IMR-90 (cell line): ENCODE data around the gene PRR23B. TPM values are rescaled to one million over a fixed set of nuclear protein-coding genes. Genes with fewer than 3 reads are reported as not detected.

ENCODE experiments used
- ATAC-seq: fragments of 200-7000 bp; cut with Tn5 transposase; 2 replicates; pipeline ENCODE4 v1.9.1; 2020; ENCODE audit warnings: low read depth, mild to moderate bottlenecking, moderate library complexity
- BruUV-seq: library from RNA; stranded (reverse); fragments of 400-500 nt; replicated peaks from 2 replicates; lab custom pipeline; 2021; lab: Mats Ljungman, UMichigan
- CTCF ChIA-PET: fragments of 300-600 bp; formaldehyde crosslinking; extraction: SDS; loops from one replicate; lab custom pipeline; 2021; ENCODE audit warnings: antibody characterized with exemption; lab: Yijun Ruan, JAX
- POLR2A ChIA-PET: fragments of 300-600 bp; sonication (Branson Sonifier 250); formaldehyde crosslinking; loops from one replicate; lab custom pipeline; 2022; ENCODE audit warnings: antibody characterized with exemption; ENCODE audit not compliant: unreplicated experiment; lab: Charles Lee
- DNase-seq: peaks from one replicate; pipeline ENCODE4 v3.0.0; 2013
- H2AFZ ChIP-seq: replicated peaks from 2 replicates; pipeline ENCODE3; 2013; ENCODE audit warnings: low read length, mild to moderate bottlenecking; ENCODE audit not compliant: poor library complexity
- H2AK5ac ChIP-seq: 2 replicates; pipeline ENCODE4 v1.6.1; 2013; ENCODE audit warnings: low read depth, low read length, inconsistent platforms
- H2AK9ac ChIP-seq: replicated peaks from 2 replicates; pipeline ENCODE3; 2013; ENCODE audit warnings: mild to moderate bottlenecking, low read depth, low read length, moderate library complexity; ENCODE audit not compliant: poor library complexity
- H2BK120ac ChIP-seq: 2 replicates; pipeline ENCODE4 v1.6.1; 2013; ENCODE audit warnings: low read depth, low read length, inconsistent platforms
- H2BK15ac ChIP-seq: 3 replicates; pipeline ENCODE4 v1.6.1; 2013; ENCODE audit warnings: low read depth, low read length, inconsistent platforms
- H2BK20ac ChIP-seq: 2 replicates; pipeline ENCODE4 v1.6.1; 2013; ENCODE audit warnings: low read depth, mild to moderate bottlenecking, inconsistent platforms, low read length, moderate library complexity
- H2BK5ac ChIP-seq: 2 replicates; pipeline ENCODE4 v1.6.1; 2013; ENCODE audit warnings: mild to moderate bottlenecking, low read depth, low read length, inconsistent platforms; ENCODE audit not compliant: poor library complexity, severe bottlenecking
- H3K14ac ChIP-seq: replicated peaks from 2 replicates; pipeline ENCODE4 v1.6.1; 2013; ENCODE audit warnings: low read depth, low read length, inconsistent platforms
- H3K18ac ChIP-seq: 2 replicates; pipeline ENCODE4 v1.6.1; 2013; ENCODE audit warnings: low read depth, low read length, control low read depth
- H3K23ac ChIP-seq: 2 replicates; pipeline ENCODE4 v1.6.1; 2013; ENCODE audit warnings: low read depth, low read length, inconsistent platforms
- H3K27ac ChIP-seq: 2 replicates; pipeline ENCODE4 v1.5.1; 2013; ENCODE audit warnings: mild to moderate bottlenecking, control low read depth, low read length; ENCODE audit not compliant: insufficient read depth
- H3K27me3 ChIP-seq: 2 replicates; pipeline ENCODE4 v1.6.1; 2013; ENCODE audit warnings: low read length; ENCODE audit not compliant: control insufficient read depth, insufficient read depth
- H3K36me3 ChIP-seq: 2 replicates; pipeline ENCODE4 v1.6.1; 2013; ENCODE audit warnings: low read length, mixed read lengths; ENCODE audit not compliant: control insufficient read depth, insufficient read depth
- H3K4ac ChIP-seq: 2 replicates; pipeline ENCODE4 v1.6.1; 2013; ENCODE audit warnings: low read depth, low read length, inconsistent platforms
- H3K4me1 ChIP-seq: 2 replicates; pipeline ENCODE4 v1.6.1; 2013; ENCODE audit warnings: low read length, mixed read lengths; ENCODE audit not compliant: control insufficient read depth, insufficient read depth
- H3K4me2 ChIP-seq: 2 replicates; pipeline ENCODE4 v1.6.1; 2013; ENCODE audit warnings: low read depth, mild to moderate bottlenecking, control low read depth, low read length, moderate library complexity
- H3K4me3 ChIP-seq: 2 replicates; pipeline ENCODE4 v1.5.1; 2013; ENCODE audit warnings: low read depth, mild to moderate bottlenecking, control low read depth, low read length, moderate library complexity; ENCODE audit not compliant: insufficient read depth
- H3K56ac ChIP-seq: 2 replicates; pipeline ENCODE4 v1.6.1; 2013; ENCODE audit warnings: low read length, inconsistent platforms; ENCODE audit not compliant: insufficient read depth; ENCODE audit errors: extremely low read depth
- H3K79me1 ChIP-seq, 2 experiments: 2 replicates each; pipeline ENCODE4 v1.6.1; 2013; ENCODE audit warnings: low read length in 2 of 2, inconsistent platforms in 1 of 2, low read depth in 1 of 2
- H3K9ac ChIP-seq: 2 replicates; pipeline ENCODE4 v1.6.1; 2013; ENCODE audit warnings: low read depth, low read length, control low read depth
- H3K9me1 ChIP-seq: 2 replicates; pipeline ENCODE4 v1.6.1; 2013; ENCODE audit warnings: low read length, inconsistent platforms; ENCODE audit not compliant: insufficient read depth
- H3K9me3 ChIP-seq: 2 replicates; pipeline ENCODE4 v1.6.1; 2013; ENCODE audit warnings: low read length; ENCODE audit not compliant: control insufficient read depth, insufficient read depth
- H4K20me1 ChIP-seq: 2 replicates; pipeline ENCODE4 v1.6.1; 2013; ENCODE audit warnings: low read length, inconsistent platforms; ENCODE audit not compliant: insufficient read depth
- H4K5ac ChIP-seq: 2 replicates; pipeline ENCODE4 v1.6.1; 2013; ENCODE audit warnings: mild to moderate bottlenecking, low read depth, low read length, control low read depth
- H4K8ac ChIP-seq, 2 experiments: 2 replicates each; pipeline ENCODE4 v1.6.1; 2013; ENCODE audit warnings: low read depth in 2 of 2, low read length in 2 of 2, control low read depth in 1 of 2, inconsistent platforms in 1 of 2
- H4K91ac ChIP-seq: 2 replicates; pipeline ENCODE4 v1.6.1; 2013; ENCODE audit warnings: low read depth, low read length, inconsistent platforms; ENCODE audit not compliant: insufficient read depth
- BHLHE40 ChIP-seq: fragments of 150-350 bp; IDR thresholded peaks from 2 replicates; pipeline ENCODE4 v1.6.1; 2016; ENCODE audit warnings: mild to moderate bottlenecking, low read depth, low read length
- CEBPB ChIP-seq: IDR thresholded peaks from 2 replicates; pipeline ENCODE4 v1.6.1; 2012; ENCODE audit warnings: low read depth, low read length, improper control_type of control experiment
- CHD1 ChIP-seq: IDR thresholded peaks from 2 replicates; pipeline ENCODE4 v1.6.1; 2012; ENCODE audit warnings: low read depth, low read length, improper control_type of control experiment
- ELK1 ChIP-seq: fragments of 150-350 bp; IDR thresholded peaks from 2 replicates; pipeline ENCODE4 v1.6.1; 2016; ENCODE audit warnings: low read depth, mild to moderate bottlenecking, low read length, moderate library complexity, borderline replicate concordance
- FOS ChIP-seq: fragments of 150-350 bp; IDR thresholded peaks from 2 replicates; pipeline ENCODE4 v1.6.1; 2016; ENCODE audit warnings: low read depth, low read length
- MAFK ChIP-seq: IDR thresholded peaks from 2 replicates; pipeline ENCODE4 v1.6.1; 2012; ENCODE audit warnings: low read depth, low read length, improper control_type of control experiment
- MAZ ChIP-seq: IDR thresholded peaks from 2 replicates; pipeline ENCODE4 v1.6.1; 2012; ENCODE audit warnings: low read depth, mild to moderate bottlenecking, low read length, improper control_type of control experiment, moderate library complexity, borderline replicate concordance
- MXI1 ChIP-seq: IDR thresholded peaks from 2 replicates; pipeline ENCODE4 v1.6.1; 2012; ENCODE audit warnings: low read depth, mild to moderate bottlenecking, low read length, moderate library complexity, borderline replicate concordance
- NFE2L2 ChIP-seq: fragments of 150-350 bp; IDR thresholded peaks from 2 replicates; pipeline ENCODE4 v1.6.1; 2016; ENCODE audit warnings: low read depth, mild to moderate bottlenecking, low read length
- POLR2A ChIP-seq: IDR thresholded peaks from 2 replicates; pipeline ENCODE4 v1.6.1; 2012; ENCODE audit warnings: mild to moderate bottlenecking, low read depth, low read length
- RAD21 ChIP-seq: IDR thresholded peaks from 2 replicates; pipeline ENCODE4 v1.6.1; 2012; ENCODE audit warnings: low read length, improper control_type of control experiment
- RCOR1 ChIP-seq: IDR thresholded peaks from 2 replicates; pipeline ENCODE4 v1.6.1; 2012; ENCODE audit warnings: mild to moderate bottlenecking, low read length, improper control_type of control experiment; ENCODE audit not compliant: insufficient replicate concordance
- RFX5 ChIP-seq: IDR thresholded peaks from 2 replicates; pipeline ENCODE4 v1.8.0; 2012; ENCODE audit warnings: low read depth, mild to moderate bottlenecking, low read length, moderate library complexity
- SMC3 ChIP-seq: fragments of 150-350 bp; IDR thresholded peaks from 2 replicates; pipeline ENCODE4 v1.6.1; 2016; ENCODE audit warnings: low read depth, mild to moderate bottlenecking, antibody characterized with exemption, low read length, moderate library complexity
- WGBS, 2 experiments: methylation state at CpG; one replicate each; pipeline versions ENCODE4 v1.1.5 to v1.1.7; 2013; ENCODE audit warnings: missing lambda C conversion rate in 2 of 2; ENCODE audit not compliant: insufficient read length in 1 of 2; ENCODE audit errors: extremely low coverage in 2 of 2; 5-methylcytosine and 5-hydroxymethylcytosine counted together
- dilution Hi-C: fragments of 300-500 bp; cut with HindIII; formaldehyde crosslinking; loops from one replicate; pipeline ENCODE4 v1.14.3; 2018; ENCODE audit warnings: low sequenced_read_pairs; ENCODE audit not compliant: unreplicated experiment
- in situ Hi-C: fragments of 300-500 bp; cut with MboI; formaldehyde crosslinking; loops from 3 replicates; pipeline ENCODE4 v1.14.3; 2019; ENCODE audit warnings: low sequenced_read_pairs, inconsistent platforms, mixed read lengths
- intact Hi-C: fragments of 100-400 bp; cut with micrococcal nuclease; formaldehyde crosslinking; loops from 2 replicates; pipeline ENCODE4 v1.10.0; 2022
- polyA plus RNA-seq, 3 experiments: library from polyadenylated mRNA; depleted of rRNA; stranded (reverse); fragments of >200 nt; gene quantifications; 2 replicates each; pipeline ENCODE4 v1.2.3, GENCODE V29; 2012; ENCODE audit warnings: low replicate concordance in 1 of 3
- total RNA-seq: library from RNA; depleted of rRNA; stranded (reverse); fragments of >200 nt; gene quantifications from 2 replicates; pipeline ENCODE4 v1.2.3, GENCODE V29; 2012
- TF ChIP-seq, protein P1 (sequence below): conservative IDR thresholded peaks from 2 replicates; pipeline ENCODE4 v1.5.1; 2012; ENCODE audit warnings: mild to moderate bottlenecking, low read depth, low read length, improper control_type of control experiment
- TF ChIP-seq, protein P2 (sequence below): fragments of 150-350 bp; IDR thresholded peaks from 2 replicates; pipeline ENCODE4 v1.6.1; 2017; ENCODE audit warnings: mild to moderate bottlenecking, antibody characterized with exemption, low read length, low read depth

Gene PRR23B
- total and polyA plus RNA-seq, 2 of the 4 experiments (the other 2 are of a cell fraction), result not detected

DNA sequence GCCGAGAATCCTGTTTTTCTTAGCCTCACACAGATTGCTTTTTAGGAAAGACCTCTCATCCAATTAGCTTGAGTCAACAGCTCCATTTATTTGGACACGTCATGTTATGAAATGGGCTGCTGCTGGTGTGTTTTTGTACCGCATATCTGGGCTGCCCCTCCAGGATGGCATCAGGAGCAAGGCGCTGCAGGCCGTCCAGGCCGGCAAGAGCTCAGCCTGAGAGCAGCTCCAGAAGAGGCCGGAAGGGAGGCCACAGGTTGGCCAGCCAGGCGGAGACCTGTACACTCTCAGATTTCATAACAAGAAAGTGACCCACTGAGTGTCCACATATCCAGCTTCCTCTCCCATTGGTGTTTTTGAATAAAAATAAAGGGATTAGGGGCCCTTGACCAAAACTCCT is 45.4 kb downstream of the PRR23B start:
- Histone ChIP-seq H3K23ac (no peak overlapping the region), H3K9ac (no peak overlapping the region), H3K79me1 (no peaks in the 10 kb centered on the region), H2BK120ac (no peak overlapping the region), H3K4me2 (no peak overlapping the region), H3K14ac (no peak overlapping the region), H4K5ac (no peak overlapping the region), H3K4ac (no peak overlapping the region), H3K36me3 (no peaks in the 10 kb centered on the region), H2BK15ac (no peak overlapping the region), H2BK5ac (no peak overlapping the region), H3K27ac (no peak overlapping the region), H4K8ac (no peak overlapping the region), H3K9me3 (no peaks in the 10 kb centered on the region), H3K18ac (no peak overlapping the region), H2AK9ac (no peak overlapping the region), H4K91ac (no peak overlapping the region), H3K4me1 (no peaks in the 10 kb centered on the region), H3K9me1 (no peaks in the 10 kb centered on the region), H3K4me3 (no peak overlapping the region), H4K20me1 (no peaks in the 10 kb centered on the region), H3K56ac (no peak overlapping the region), H3K27me3 (peaks cover 1% of the 10 kb centered on the region), H2AFZ (no peak overlapping the region), H2BK20ac (no peak overlapping the region), H2AK5ac (no peak overlapping the region)
- WGBS, 2 experiments, result no CpG with 5 or more reads among the region's 8 CpGs
- CTCF ChIA-PET, result no interaction called here
- DNase-seq, result no peak
- BruUV-seq, result no TSS peak
- in situ Hi-C loops, result no loop called here
- intact Hi-C loops, result no loop called here
- dilution Hi-C loops, result no loop called here
- TF ChIP-seq CHD1 (no peak), ELK1 (no peak), MAZ (no peak), BHLHE40 (no peak), RCOR1 (no peak), POLR2A (no peak), SMC3 (no peak), CEBPB (no peak), FOS (no peak), MAFK (no peak), MXI1 (no peak), RAD21 (no peak), RFX5 (no peak), NFE2L2 (no peak)
- TF ChIP-seq, protein P1, sequence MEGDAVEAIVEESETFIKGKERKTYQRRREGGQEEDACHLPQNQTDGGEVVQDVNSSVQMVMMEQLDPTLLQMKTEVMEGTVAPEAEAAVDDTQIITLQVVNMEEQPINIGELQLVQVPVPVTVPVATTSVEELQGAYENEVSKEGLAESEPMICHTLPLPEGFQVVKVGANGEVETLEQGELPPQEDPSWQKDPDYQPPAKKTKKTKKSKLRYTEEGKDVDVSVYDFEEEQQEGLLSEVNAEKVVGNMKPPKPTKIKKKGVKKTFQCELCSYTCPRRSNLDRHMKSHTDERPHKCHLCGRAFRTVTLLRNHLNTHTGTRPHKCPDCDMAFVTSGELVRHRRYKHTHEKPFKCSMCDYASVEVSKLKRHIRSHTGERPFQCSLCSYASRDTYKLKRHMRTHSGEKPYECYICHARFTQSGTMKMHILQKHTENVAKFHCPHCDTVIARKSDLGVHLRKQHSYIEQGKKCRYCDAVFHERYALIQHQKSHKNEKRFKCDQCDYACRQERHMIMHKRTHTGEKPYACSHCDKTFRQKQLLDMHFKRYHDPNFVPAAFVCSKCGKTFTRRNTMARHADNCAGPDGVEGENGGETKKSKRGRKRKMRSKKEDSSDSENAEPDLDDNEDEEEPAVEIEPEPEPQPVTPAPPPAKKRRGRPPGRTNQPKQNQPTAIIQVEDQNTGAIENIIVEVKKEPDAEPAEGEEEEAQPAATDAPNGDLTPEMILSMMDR, result no peak
- TF ChIP-seq, protein P2, sequence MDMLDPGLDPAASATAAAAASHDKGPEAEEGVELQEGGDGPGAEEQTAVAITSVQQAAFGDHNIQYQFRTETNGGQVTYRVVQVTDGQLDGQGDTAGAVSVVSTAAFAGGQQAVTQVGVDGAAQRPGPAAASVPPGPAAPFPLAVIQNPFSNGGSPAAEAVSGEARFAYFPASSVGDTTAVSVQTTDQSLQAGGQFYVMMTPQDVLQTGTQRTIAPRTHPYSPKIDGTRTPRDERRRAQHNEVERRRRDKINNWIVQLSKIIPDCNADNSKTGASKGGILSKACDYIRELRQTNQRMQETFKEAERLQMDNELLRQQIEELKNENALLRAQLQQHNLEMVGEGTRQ, result no peak
- POLR2A ChIA-PET, result no interaction called here
- no peak for ATAC-seq
